ENCODE results near the gene HS1BP3. TPM values are rescaled to one million over a fixed set of nuclear protein-coding genes. Genes with fewer than 3 reads are reported as not detected.

Gene HS1BP3
- polyA plus RNA-seq, 2 of the 4 experiments (the other 2 are of a cell fraction), result 12.4 to 23.5 TPM

DNA sequence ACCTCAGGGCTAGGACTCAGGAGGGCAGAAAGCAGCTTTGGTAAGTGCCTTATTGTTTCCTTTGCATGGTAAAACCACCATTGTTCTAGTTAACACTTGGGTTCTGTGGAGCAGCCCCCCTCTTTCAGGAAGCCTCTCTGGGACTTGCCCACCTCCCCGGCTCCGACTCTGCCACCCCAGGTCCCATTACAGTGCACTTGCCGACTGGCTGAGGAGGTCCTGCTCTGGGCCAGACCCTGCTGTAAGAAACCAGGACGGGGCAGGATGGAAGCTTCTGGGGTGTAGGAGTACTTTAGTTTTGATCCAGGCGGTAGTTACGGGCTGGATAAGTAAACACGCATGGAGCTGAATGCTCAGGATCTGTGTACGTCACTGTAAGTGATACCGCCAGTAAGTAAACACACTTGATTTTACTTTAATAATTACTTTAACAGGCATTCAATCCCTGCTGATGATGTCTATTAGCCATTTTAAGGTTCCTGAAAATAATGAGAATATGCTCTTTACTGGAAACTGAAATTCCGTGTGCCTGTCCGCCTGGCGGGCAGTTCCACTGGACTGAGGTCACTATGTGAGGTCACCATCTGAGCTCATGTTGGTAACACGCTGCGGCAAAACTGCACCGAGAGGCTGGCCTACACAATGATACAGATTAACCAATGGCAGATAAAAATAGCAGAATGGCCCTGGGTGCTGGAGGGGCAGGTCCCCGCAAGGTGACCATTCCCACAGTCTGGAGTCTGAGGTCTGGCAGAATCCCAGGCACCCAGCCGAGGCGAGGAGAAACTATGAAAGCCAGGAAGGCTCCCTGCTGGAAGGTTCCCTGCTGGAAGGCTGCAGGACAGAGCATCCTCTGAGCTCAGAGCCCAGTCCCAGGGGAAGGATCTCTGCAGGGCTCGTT is 25.2 kb downstream of the HS1BP3 start:
- Histone ChIP-seq H3K27ac (no peak overlapping the region), H3K4me1 (no peaks in the 10 kb centered on the region), H3K4me2 (no peak overlapping the region), H3K4me3 (no peak overlapping the region), H3K9me3 (no peaks in the 10 kb centered on the region)
- TF ChIP-seq, protein P1, sequence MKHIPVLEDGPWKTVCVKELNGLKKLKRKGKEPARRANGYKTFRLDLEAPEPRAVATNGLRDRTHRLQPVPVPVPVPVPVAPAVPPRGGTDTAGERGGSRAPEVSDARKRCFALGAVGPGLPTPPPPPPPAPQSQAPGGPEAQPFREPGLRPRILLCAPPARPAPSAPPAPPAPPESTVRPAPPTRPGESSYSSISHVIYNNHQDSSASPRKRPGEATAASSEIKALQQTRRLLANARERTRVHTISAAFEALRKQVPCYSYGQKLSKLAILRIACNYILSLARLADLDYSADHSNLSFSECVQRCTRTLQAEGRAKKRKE (CRISPR knock-in tag; IDR thresholded peaks at IDR 0.05; ENCODE audit: low read depth), result no peak
- TF ChIP-seq, protein P2, sequence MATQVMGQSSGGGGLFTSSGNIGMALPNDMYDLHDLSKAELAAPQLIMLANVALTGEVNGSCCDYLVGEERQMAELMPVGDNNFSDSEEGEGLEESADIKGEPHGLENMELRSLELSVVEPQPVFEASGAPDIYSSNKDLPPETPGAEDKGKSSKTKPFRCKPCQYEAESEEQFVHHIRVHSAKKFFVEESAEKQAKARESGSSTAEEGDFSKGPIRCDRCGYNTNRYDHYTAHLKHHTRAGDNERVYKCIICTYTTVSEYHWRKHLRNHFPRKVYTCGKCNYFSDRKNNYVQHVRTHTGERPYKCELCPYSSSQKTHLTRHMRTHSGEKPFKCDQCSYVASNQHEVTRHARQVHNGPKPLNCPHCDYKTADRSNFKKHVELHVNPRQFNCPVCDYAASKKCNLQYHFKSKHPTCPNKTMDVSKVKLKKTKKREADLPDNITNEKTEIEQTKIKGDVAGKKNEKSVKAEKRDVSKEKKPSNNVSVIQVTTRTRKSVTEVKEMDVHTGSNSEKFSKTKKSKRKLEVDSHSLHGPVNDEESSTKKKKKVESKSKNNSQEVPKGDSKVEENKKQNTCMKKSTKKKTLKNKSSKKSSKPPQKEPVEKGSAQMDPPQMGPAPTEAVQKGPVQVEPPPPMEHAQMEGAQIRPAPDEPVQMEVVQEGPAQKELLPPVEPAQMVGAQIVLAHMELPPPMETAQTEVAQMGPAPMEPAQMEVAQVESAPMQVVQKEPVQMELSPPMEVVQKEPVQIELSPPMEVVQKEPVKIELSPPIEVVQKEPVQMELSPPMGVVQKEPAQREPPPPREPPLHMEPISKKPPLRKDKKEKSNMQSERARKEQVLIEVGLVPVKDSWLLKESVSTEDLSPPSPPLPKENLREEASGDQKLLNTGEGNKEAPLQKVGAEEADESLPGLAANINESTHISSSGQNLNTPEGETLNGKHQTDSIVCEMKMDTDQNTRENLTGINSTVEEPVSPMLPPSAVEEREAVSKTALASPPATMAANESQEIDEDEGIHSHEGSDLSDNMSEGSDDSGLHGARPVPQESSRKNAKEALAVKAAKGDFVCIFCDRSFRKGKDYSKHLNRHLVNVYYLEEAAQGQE (IDR thresholded peaks at IDR 0.05), result no peak
- TF ChIP-seq SREBF2 (IDR thresholded peaks at IDR 0.05) (no peak), MAFK (IDR thresholded peaks at IDR 0.05; ENCODE audit: partially characterized antibody) (no peak), ESRRA (IDR thresholded peaks at IDR 0.05; ENCODE audit: borderline replicate concordance, low read length) (no peak), HOXB13 (CRISPR knock-in tag; IDR thresholded peaks at IDR 0.05; ENCODE audit: low read depth) (no peak), KDM5A (IDR thresholded peaks at IDR 0.05) (no peak), ZNF302 (CRISPR knock-in tag; IDR thresholded peaks at IDR 0.05) (no peak), HOXB5 (CRISPR knock-in tag; IDR thresholded peaks at IDR 0.05) (no peak)
- TF ChIP-seq, protein P3, sequence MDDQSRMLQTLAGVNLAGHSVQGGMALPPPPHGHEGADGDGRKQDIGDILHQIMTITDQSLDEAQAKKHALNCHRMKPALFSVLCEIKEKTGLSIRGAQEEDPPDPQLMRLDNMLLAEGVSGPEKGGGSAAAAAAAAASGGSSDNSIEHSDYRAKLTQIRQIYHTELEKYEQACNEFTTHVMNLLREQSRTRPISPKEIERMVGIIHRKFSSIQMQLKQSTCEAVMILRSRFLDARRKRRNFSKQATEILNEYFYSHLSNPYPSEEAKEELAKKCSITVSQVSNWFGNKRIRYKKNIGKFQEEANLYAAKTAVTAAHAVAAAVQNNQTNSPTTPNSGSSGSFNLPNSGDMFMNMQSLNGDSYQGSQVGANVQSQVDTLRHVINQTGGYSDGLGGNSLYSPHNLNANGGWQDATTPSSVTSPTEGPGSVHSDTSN (IDR thresholded peaks at IDR 0.05), result no peak
- ATAC-seq (no peak), DNase-seq (ENCODE audit: low read depth in 1 of 2, low spot score in 1 of 2) (no peak), FAIRE-seq (no peak)
- ChIA-PET CTCF (interaction anchor here (0.5 to 4.8 kb wide), 12 partner anchors 9 to 248 kb away, joined by 3 to 30 read pairs (median 4); partner anchors contain the start of gene HS1BP3), POLR2A (interaction anchor here (0.6 to 2.4 kb wide), 2 partner anchors 35 to 179 kb away, joined by 3 to 16 read pairs; partner anchors contain the start of gene RHOB)
- WGBS (ENCODE audit: missing lambda C conversion rate), result 90% methylated on average over 19 of the region's 19 CpGs

DNA sequence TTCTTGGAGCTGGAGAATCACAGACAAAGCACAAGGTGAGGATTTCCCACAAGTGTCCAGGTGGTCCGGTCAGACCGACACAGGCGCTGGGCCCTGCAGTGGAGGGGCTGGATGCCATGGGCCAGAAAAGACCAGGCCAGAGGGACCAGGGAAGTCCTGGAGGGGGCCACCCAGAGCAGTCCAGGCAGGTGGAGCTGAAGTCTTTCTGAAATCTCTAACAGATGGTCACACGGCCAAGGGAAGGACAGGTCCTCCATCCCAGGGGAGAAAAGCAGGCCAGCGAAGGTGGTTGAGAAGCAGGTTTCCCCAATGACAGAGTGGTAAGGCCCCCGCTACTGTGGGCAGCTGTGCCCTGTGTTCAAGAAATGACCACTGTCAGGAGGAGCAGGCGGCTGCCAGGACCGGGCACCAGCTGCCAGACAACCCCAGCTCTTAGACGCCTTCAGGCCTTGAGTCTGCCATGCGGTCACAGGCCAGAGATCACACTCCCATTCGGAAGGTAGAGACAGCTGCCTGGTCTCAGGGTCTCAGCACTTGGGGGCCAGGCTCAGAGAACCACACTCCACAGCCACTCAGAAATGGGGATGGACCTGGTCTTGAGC is 25.9 kb downstream of the HS1BP3 start:
- H3K4me2 ChIP-seq, result no peak overlapping the region
- ATAC-seq (no peak), DNase-seq (ENCODE audit: low read depth in 1 of 2, low spot score in 1 of 2) (no peak), FAIRE-seq (no peak)
- WGBS (ENCODE audit: missing lambda C conversion rate), result 85% methylated on average over 11 of the region's 11 CpGs
- ChIA-PET CTCF (interaction anchor here (0.9 to 4.8 kb wide), 10 partner anchors 10 to 213 kb away, joined by 3 to 30 read pairs (median 5); partner anchors contain the start of gene HS1BP3), POLR2A (interaction anchor here (2.4 kb wide), 1 partner anchor 178 kb away, joined by 16 read pairs; the partner anchor contains the start of gene RHOB)
- H3K27ac ChIP-seq, result no peak overlapping the region
- no peaks in the 10 kb centered on the region for H3K4me1 ChIP-seq
- H3K9me3 ChIP-seq, result no peaks in the 10 kb centered on the region
- H3K4me3 ChIP-seq, result no peak overlapping the region
- TF ChIP-seq EP300 (IDR thresholded peaks at IDR 0.05) (no peak), CBX2 (IDR thresholded peaks at IDR 0.05; ENCODE audit: borderline replicate concordance, low read depth) (no peak), NFE2L2 (conservative IDR thresholded peaks at IDR 0.05; ENCODE audit: low read length) (no peak), FOXS1 (CRISPR knock-in tag; IDR thresholded peaks at IDR 0.05) (no peak), NPAS2 (CRISPR knock-in tag; IDR thresholded peaks at IDR 0.05; ENCODE audit: borderline replicate concordance) (no peak), FOSL2 (IDR thresholded peaks at IDR 0.05) (no peak), FOSL2 (CRISPR knock-in tag; IDR thresholded peaks at IDR 0.05) (no peak), POLR2A (IDR thresholded peaks at IDR 0.05; ENCODE audit: low read length) (no peak), RCOR1 (IDR thresholded peaks at IDR 0.05; ENCODE audit: low read depth, low read length) (no peak), HOXB13 (CRISPR knock-in tag; IDR thresholded peaks at IDR 0.05; ENCODE audit: low read depth) (no peak), RFX5 (IDR thresholded peaks at IDR 0.05) (no peak), PHF8 (IDR thresholded peaks at IDR 0.05; ENCODE audit: borderline replicate concordance, low read depth) (no peak), EHF (CRISPR knock-in tag; IDR thresholded peaks at IDR 0.05) (no peak), MAZ (IDR thresholded peaks at IDR 0.05; ENCODE audit: borderline replicate concordance, low read depth, low read length) (no peak), TP53 (CRISPR knock-in tag; IDR thresholded peaks at IDR 0.05) (no peak)
- TF ChIP-seq, protein P4, sequence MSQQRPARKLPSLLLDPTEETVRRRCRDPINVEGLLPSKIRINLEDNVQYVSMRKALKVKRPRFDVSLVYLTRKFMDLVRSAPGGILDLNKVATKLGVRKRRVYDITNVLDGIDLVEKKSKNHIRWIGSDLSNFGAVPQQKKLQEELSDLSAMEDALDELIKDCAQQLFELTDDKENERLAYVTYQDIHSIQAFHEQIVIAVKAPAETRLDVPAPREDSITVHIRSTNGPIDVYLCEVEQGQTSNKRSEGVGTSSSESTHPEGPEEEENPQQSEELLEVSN (IDR thresholded peaks at IDR 0.05; ENCODE audit: borderline replicate concordance, low read depth), result no peak
- TF ChIP-seq, protein P5, sequence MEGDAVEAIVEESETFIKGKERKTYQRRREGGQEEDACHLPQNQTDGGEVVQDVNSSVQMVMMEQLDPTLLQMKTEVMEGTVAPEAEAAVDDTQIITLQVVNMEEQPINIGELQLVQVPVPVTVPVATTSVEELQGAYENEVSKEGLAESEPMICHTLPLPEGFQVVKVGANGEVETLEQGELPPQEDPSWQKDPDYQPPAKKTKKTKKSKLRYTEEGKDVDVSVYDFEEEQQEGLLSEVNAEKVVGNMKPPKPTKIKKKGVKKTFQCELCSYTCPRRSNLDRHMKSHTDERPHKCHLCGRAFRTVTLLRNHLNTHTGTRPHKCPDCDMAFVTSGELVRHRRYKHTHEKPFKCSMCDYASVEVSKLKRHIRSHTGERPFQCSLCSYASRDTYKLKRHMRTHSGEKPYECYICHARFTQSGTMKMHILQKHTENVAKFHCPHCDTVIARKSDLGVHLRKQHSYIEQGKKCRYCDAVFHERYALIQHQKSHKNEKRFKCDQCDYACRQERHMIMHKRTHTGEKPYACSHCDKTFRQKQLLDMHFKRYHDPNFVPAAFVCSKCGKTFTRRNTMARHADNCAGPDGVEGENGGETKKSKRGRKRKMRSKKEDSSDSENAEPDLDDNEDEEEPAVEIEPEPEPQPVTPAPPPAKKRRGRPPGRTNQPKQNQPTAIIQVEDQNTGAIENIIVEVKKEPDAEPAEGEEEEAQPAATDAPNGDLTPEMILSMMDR (IDR thresholded peaks at IDR 0.05), result no peak

Measured in A549 (cell line).